HG03342 (cell line): Measurements from ENCODE around the gene SRP9.
"Not testable (repeated sequence)": the region's sequence is repeated elsewhere in the genome, so short reads cannot be mapped to it uniquely, and the experiment has no call there.

ENCODE experiments used
- ATAC-seq: cut with Tn5 transposase; IDR thresholded peaks from one replicate; pipeline ENCODE4 v1.9.1; 2021; ENCODE audit warnings: mild to moderate bottlenecking, moderate library complexity; ENCODE audit not compliant: unreplicated experiment

The SRP9 gene

GRCh38 chr1:225835856-225836255 is 58.2 kb downstream of the SRP9 start:
- ATAC-seq = no peak

- not testable (repeated sequence) for ATAC-seq
These were observed 58.7 kb downstream of the SRP9 start for GRCh38 chr1:225836296-225836695.

GRCh38 chr1:225838793-225839192 is 61.2 kb downstream of the SRP9 start:
- no peak for ATAC-seq
